HG02938 (cell line): ENCODE results near the gene STX8.

Experiments
- ATAC-seq: cut with Tn5 transposase; IDR thresholded peaks from one replicate; pipeline ENCODE4 v1.9.1; 2021; ENCODE audit warnings: mild to moderate bottlenecking, moderate library complexity; ENCODE audit not compliant: unreplicated experiment

STX8 gene

GRCh38 chr17:9446528-9446927, 129.1 kb downstream of the STX8 start:
- no peak for ATAC-seq

- no peak for ATAC-seq
Measured at GRCh38 chr17:9445424-9445823, 130.2 kb downstream of the STX8 start.

GRCh38 chr17:9444687-9445086, 130.9 kb downstream of the STX8 start:
- no peak for ATAC-seq

- ATAC-seq, result no peak
Measured at GRCh38 chr17:9443811-9444210, 131.8 kb downstream of the STX8 start.

- ATAC-seq, result no peak
Measured at GRCh38 chr17:9439851-9440250, 135.8 kb downstream of the STX8 start.

DNA sequence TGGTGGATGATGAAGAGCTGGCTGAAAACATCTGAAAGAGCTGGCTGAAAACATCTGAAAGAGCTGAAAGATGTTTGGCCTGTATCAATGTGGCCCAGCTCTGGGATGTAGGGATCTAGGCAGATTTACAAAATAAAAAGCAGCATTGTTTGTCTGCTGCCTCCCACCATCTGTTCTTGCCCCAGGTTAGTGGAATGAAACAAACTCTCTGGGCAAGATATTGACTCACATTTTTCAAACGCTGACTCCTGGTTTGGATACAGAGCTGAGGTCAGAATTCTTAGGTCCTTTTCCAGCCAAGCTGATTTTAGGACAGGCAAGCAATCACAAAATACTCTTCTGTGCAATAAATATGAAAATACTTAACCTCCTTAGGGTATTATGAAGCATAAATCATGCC, 139.0 kb downstream of the STX8 start:
- ATAC-seq, result no peak

GRCh38 chr17:9435165-9435564, 140.5 kb downstream of the STX8 start:
- ATAC-seq, result no peak

DNA sequence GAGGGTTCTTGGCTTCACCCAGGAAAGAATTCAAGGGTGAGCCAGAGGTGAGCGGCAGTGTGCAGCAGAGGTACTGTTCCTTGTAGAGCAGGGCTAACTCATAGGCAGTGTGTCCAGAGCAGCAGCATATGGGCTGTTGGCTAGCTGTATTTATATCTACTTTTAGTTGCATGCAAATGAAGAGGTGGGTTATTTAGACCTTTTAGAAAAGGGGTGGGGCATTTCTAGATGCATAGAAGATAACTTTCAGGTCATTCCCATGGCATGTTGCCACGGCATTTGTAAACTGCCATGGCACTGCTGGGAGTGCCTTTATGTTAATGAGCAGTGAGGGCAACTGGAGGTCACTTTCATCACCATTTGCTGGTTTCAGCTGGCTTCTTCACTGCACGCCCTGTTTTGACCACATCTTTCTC, 141.0 kb downstream of the STX8 start:
- no peak for ATAC-seq

GRCh38 chr17:9432934-9433421, 142.6 kb downstream of the STX8 start:
- ATAC-seq, result no peak

DNA sequence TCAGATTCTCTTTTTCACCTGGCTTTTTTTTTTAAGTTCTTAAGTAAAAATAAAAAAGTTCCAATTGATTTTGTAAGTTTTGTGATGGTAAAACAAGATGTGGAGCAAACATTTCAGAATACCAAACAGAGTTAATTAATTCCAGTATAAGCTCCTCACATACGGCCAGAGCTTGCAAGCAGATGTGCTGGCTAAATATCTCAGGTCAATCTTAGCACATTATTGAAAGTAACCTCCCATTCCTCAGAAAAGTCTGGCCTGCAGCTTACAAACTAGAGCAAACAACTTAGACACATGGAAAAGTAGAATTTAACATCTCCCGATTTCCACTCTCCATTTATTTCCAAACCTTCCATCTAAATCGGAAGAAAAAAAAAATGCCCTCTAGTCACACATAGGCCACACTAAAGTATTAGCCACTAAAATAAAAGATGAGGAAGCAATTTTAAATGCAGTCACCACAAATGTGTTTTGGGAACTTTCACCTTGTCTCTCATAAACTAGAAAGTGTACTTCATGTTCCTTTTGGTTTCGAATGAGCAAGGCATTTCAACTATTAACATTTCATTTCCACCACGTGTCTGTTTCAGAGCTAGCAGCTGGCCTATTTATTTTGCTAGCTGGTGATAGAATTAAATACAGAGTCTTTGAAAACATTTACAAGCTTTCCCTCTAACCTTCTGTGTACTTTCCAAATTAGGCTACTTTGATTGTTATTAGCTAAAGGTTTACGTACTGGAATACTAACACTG, 143.3 kb downstream of the STX8 start:
- peak; percentile 84 for ATAC-seq

DNA sequence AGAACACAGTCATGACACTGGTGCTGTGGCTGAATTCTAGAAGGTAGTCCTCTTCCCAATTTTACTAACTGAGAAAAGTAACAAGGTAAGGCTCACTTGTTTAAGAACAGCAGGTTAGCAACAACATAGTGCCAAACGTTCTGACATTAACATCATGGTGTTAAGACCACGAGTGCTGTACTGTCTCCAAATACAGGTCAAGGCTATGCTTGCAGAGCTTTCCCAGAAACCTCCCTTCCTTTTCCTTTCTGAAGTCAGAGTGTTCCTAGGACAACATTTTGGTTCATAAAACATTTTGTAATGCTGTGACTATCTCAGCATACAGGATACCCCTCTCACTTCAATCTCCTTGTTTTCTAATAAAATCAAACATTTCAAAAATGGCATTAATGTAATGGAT, 144.0 kb downstream of the STX8 start:
- no peak for ATAC-seq

GRCh38 chr17:9427465-9428315, 147.9 kb downstream of the STX8 start:
- ATAC-seq, result no peak

DNA sequence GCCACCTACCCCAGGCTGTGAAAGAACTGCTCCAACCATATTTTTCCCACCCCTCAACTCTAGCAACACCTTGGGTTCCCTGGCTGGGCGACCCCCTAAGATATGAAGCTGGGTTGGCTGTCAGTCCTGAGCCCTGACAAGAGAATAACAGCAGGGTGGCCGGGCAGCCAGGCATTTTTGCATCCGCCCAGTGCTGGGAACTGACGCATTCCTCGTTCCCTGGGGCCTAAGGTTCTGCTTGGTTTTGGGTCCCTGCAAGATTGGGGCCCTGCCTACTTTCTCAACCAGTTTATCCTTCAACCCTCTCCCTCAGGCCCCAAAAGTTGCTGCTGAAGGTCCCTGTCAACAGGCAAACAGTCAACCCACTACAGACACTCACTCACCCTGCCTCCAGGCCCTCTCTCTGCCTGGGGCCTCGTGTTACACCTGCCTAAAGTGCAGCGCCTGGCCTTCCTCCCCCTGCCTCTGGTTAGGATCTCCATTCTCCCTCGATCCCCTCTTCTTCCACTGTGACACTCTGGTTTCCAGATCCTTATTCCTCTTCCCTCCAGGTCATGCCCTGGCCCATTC, 151.5 kb downstream of the STX8 start:
- no peak for ATAC-seq

DNA sequence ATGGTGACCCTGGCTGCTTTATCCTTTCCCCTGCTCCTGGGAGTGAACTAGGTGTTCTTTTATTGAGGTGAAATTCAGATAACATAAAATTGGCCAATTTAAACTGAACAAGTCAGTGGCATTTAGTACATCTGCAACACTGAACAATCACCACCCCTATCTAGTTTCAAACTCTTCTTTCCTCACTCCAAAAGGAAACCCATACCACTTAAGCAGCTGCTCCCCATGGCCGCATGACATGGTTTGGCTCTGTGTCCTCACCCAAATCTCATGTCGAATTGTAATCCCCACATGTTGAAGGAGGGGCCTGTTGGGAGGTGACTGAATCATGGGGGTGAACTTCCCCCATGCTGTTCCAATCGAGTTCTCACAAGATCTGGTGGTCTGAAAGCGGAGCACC, 154.1 kb downstream of the STX8 start:
- no peak for ATAC-seq

GRCh38 chr17:9419932-9420453, 155.6 kb downstream of the STX8 start:
- no peak for ATAC-seq

DNA sequence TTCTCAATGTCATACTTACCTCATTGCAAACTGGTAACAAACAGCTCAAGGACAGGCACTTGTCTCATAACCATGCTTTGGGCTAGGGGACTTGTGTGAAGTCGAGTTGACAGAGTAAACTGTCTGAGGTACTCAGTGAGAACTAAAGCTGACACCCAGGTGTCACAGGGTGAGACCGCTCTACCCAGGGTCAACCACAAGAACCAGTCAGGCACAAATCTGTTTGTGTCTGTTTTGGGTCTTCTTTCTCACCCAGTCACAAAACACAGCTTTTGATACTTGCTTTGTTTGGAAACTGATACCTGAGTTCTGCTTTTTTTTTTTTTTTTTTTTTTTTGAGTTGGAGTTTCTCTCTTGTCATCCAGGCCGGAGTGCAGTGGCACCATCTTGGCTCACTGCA, 161.1 kb downstream of the STX8 start:
- peak; percentile 99 for ATAC-seq

DNA sequence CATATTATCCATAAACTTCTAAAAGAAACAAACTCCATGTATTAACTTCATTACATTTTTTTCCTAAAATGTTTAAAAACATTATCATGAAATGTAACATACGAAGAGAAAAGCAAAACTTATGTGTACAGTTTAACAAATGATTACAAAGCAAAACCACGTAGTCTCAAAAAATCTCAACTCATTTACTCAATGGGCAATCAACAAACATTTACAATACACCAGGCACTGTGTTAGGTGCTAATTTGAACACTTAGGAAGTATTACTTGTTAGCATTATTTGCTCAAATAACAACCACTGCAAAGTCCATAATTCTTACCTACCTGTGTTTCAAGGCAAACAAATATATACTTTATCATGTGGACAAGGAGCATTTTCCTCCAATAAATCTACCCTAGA, 164.9 kb downstream of the STX8 start:
- ATAC-seq, result no peak

DNA sequence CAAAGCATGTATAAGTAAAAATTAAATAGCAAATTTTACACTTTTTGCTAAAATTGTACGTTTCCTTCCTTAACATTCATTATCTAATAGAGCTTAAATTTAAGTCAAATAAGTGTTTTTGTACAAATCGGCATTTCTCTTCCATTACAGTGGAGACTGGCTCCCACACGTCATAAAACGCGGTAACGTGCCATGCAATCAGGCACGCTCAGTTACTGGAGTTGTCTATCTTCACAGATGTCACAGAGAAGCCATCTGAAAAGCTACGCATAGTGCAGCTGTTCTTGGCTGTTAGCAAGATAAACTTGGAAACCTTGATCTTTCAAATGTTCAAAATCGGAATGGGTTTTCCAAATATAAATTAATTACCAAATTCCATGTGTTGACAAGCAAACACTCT, 165.3 kb downstream of the STX8 start:
- ATAC-seq, result no peak

DNA sequence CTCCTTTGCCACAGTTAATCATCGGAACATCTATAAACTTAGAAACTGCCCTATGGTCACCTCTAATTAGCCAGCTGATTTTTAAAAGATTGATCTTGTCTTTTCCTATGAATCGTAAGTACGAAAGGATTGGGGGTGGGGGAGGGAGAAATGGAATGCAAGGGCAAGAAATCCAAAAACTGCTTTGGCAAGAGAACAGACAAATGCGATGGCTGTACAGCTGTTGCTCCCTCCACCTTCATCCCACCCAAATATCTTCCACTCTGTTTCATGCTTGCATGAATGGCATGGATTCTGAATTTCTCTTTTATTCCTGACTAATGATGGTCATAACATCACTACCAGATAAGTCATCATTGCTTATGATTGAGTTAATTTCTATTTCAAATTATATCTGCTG, 165.7 kb downstream of the STX8 start:
- no peak for ATAC-seq

DNA sequence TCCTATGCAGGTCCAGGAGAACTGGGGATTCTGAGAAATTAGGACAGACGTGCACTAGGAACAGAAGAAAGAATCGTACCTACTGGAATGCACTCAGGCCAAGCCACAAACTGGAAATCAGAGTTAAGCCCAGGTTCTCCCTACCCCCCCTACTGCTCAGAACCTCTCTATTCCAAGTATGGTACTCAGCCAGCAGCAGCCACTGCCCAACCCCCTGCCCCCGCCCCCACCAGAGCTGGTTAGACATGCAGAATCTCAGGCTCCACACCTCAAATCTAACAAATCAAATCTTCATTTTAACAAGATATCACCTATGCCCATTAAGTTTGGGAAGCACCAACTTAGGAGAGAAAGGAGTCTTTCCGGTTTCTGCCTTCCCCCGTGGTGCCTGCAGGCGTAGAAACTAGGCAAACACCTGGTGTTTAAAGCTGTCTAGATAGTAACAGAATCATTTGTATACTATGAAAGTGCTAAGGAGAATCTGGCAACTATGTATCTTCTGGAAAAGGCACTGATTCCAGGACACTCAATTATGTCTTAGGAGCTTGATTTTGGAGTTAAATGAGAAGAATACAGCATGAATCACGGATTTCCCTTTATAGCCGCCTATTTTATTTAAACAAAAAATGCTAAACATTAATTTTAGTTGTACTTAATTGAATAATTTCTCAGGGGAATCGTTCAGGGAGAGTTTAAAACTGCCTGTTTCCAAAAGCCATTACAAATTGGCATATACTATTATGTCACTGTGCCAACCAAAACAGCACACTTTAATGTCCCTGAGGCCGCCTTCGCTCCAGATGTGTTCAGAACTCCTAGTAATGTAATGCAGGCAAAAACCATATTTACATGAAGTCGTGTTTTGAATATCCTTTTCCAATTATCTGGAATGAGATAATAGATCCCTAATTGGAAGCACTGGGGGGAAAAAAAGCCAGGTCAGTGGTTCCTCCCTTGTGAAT, 166.5 kb downstream of the STX8 start:
- no peak for ATAC-seq
